Gastroesophageal sphincter (tissue), 4 donors: Measurements from ENCODE around the gene ITGB8. TPM values are rescaled to one million over a fixed set of nuclear protein-coding genes. Genes with fewer than 3 reads are reported as not detected.

Experiments used
- ATAC-seq: fragments of 150-250 bp; one replicate; pipeline ENCODE4 v1.9.1; 2016; ENCODE audit warnings: mild to moderate bottlenecking, moderate library complexity
- H3K27ac ChIP-seq, 4 donors: fragments of 200-600 bp; sonication (generic) in 3 of 4; 1 replicate in 3 of 4; 2 replicates in 1 of 4; pipeline ENCODE4 v1.5.1; 2016 to 2019
- H3K27me3 ChIP-seq: fragments of 200-600 bp; sonication (generic); one replicate; pipeline ENCODE4 v1.5.1; 2019
- H3K36me3 ChIP-seq, 2 donors: fragments of 200-600 bp; sonication (generic); one replicate each; pipeline ENCODE4 v1.5.1; 2019; ENCODE audit warnings: control low read depth in 1 of 2
- H3K4me1 ChIP-seq, 3 donors: fragments of 200-600 bp; sonication (generic); 1 replicate in 2 of 3; 2 replicates in 1 of 3; pipeline ENCODE4 v1.5.1; 2016 to 2019; ENCODE audit warnings: control low read depth in 2 of 3
- H3K4me3 ChIP-seq, 2 donors: fragments of 200-600 bp; sonication (generic); one replicate each; pipeline ENCODE4 v1.5.1; 2019; ENCODE audit warnings: mild to moderate bottlenecking in 1 of 2, moderate library complexity in 1 of 2
- H3K9me3 ChIP-seq, 3 donors: fragments of 200-600 bp; sonication (generic); one replicate each; pipeline ENCODE4 v1.5.1; 2017 to 2019; ENCODE audit warnings: control low read depth in 2 of 3
- CTCF ChIP-seq, 4 experiments: fragments of 200-600 bp in 2 of 4; fragments of 450-650 bp in 2 of 4; sonication (generic) in 1 of 4; IDR thresholded peaks; one replicate each; pipeline ENCODE4 v1.5.1; 2017 to 2019; ENCODE audit warnings: antibody characterized with exemption in 4 of 4, mild to moderate bottlenecking in 2 of 4, moderate library complexity in 2 of 4
- EP300 ChIP-seq: sonication (generic); formaldehyde crosslinking; IDR thresholded peaks from one replicate; pipeline ENCODE4 v1.6.1; 2017; ENCODE audit warnings: antibody characterized with exemption, mild to moderate bottlenecking
- POLR2A ChIP-seq, 2 donors: fragments of 450-650 bp; IDR thresholded peaks; one replicate each; pipeline ENCODE4 v1.6.1; 2017; ENCODE audit warnings: antibody characterized with exemption in 2 of 2, mild to moderate bottlenecking in 2 of 2, moderate library complexity in 1 of 2
- POLR2AphosphoS5 ChIP-seq: sonication (generic); formaldehyde crosslinking; IDR thresholded peaks from one replicate; pipeline ENCODE4 v1.6.1; 2017; ENCODE audit warnings: antibody characterized with exemption
- WGBS, 2 donors: methylation state at CpG; one replicate each; pipeline ENCODE4 v1.1.5; 2018; ENCODE audit warnings: low coverage in 1 of 2; 5-methylcytosine and 5-hydroxymethylcytosine counted together
- total RNA-seq, 4 donors: library from RNA; depleted of rRNA; stranded (reverse); fragments of >200 nt; gene quantifications; one replicate each; pipeline ENCODE4 v1.1.0, GENCODE V29; 2016

The ITGB8 gene
- total RNA-seq, 4 donors from 2014 or later, result 16.2 to 34.2 (median 27.1) TPM

DNA sequence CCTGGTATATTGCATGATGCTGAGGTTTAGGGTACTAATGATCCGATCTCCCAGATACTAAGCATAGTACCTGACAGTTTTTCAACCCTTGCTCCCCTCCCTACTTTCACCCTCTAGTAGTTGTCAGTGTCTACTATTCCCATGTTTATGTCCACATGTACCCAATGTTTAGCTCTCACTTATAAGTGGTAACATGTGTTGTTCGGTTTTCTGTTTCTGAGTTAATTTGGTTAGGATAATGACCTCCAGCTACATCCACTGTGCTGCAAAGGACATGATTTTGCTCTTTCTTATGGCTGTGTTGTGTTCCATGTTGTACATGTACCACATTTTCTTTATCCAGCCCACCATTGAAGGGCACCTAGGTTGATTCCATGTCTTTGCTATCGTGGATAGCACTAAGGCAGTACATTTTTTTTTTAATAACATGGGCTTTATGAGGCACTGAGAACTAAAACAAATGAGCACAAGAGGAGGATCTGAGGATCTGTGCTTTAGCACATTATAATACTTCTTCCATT is 28.1 kb downstream of the ITGB8 start:
- no peak for ATAC-seq
- TF ChIP-seq POLR2AphosphoS5 (no peak), POLR2A (IDR thresholded peaks at IDR 0.05) (no peak), CTCF (IDR thresholded peaks at IDR 0.05) (no peak), EP300 (no peak)
- H3K4me1 ChIP-seq, result peaks cover 0 to 11% (median 0%) of the 10 kb centered on the region in 3 donors
- no peaks in the 10 kb centered on the region for H3K9me3 ChIP-seq
- WGBS, 2 donors, result 88 to 92% methylated on average over 2 to 3 of the region's 3 CpGs
- H3K4me3 ChIP-seq, result no peak overlapping the region
- H3K36me3 ChIP-seq, result no peaks in the 10 kb centered on the region
- H3K27ac ChIP-seq, result no peak overlapping the region
- no peaks in the 10 kb centered on the region for H3K27me3 ChIP-seq

GRCh38 chr7:20359341-20359963 is 28.8 kb downstream of the ITGB8 start:
- Histone ChIP-seq H3K36me3 (no peaks in the 10 kb centered on the region), H3K27me3 (no peaks in the 10 kb centered on the region), H3K9me3 (no peaks in the 10 kb centered on the region), H3K4me3 (no peak overlapping the region), H3K4me1 (peaks cover 0 to 15% (median 0%) of the 10 kb centered on the region in 3 donors), H3K27ac (no peak overlapping the region)
- WGBS, 2 donors, result 48 to 86% methylated on average over 1 of the region's 1 CpG
- ATAC-seq, result no peak
- TF ChIP-seq EP300 (no peak), POLR2AphosphoS5 (no peak), CTCF (IDR thresholded peaks at IDR 0.05) (no peak), POLR2A (IDR thresholded peaks at IDR 0.05) (no peak)

- no peak for ATAC-seq
- Histone ChIP-seq H3K27me3 (no peaks in the 10 kb centered on the region), H3K4me3 (no peak overlapping the region), H3K27ac (no peak overlapping the region), H3K9me3 (no peaks in the 10 kb centered on the region), H3K4me1 (peaks cover 0 to 32% (median 7%) of the 10 kb centered on the region in 3 donors), H3K36me3 (peaks cover 0 to 4% of the 10 kb centered on the region in 2 donors)
- WGBS, 2 donors, result 67 to 86% methylated on average over 2 of the region's 2 CpGs
- no peak for TF ChIP-seq POLR2AphosphoS5
- no peak for TF ChIP-seq CTCF (IDR thresholded peaks at IDR 0.05)
- no peak for TF ChIP-seq POLR2A (IDR thresholded peaks at IDR 0.05)
- TF ChIP-seq EP300, result no peak
Measured at GRCh38 chr7:20362574-20363253, 32.0 kb downstream of the ITGB8 start.

- H3K9me3 ChIP-seq, result no peaks in the 10 kb centered on the region
- no peaks in the 10 kb centered on the region for H3K27me3 ChIP-seq
- peak overlapping the region; percentile 24 to 81 (median 43) for H3K27ac ChIP-seq
- TF ChIP-seq CTCF (IDR thresholded peaks at IDR 0.05) (no peak), POLR2AphosphoS5 (no peak), POLR2A (IDR thresholded peaks at IDR 0.05) (no peak), EP300 (no peak)
- peaks cover 0 to 12% of the 10 kb centered on the region in 2 donors for H3K36me3 ChIP-seq
- 67 to 80% methylated on average over 4 of the region's 4 CpGs for WGBS, 2 donors
- H3K4me3 ChIP-seq, result no peak overlapping the region
- peaks cover 0 to 32% (median 7%) of the 10 kb centered on the region in 3 donors for H3K4me1 ChIP-seq
- ATAC-seq, result no peak
Measured at GRCh38 chr7:20364571-20365196, 34.0 kb downstream of the ITGB8 start.
